IMR-90 (cell line): ENCODE measurements around the gene INTS3.
A peak's percentile ranks its signal among the peaks of the same experiment; 100 is the strongest.

Source experiments
- MAFK ChIP-seq: IDR thresholded peaks from 2 replicates; pipeline ENCODE4 v1.6.1; 2012; ENCODE audit warnings: low read depth, low read length, improper control_type of control experiment
- POLR2A ChIP-seq: IDR thresholded peaks from 2 replicates; pipeline ENCODE4 v1.6.1; 2012; ENCODE audit warnings: mild to moderate bottlenecking, low read depth, low read length
- RFX5 ChIP-seq: IDR thresholded peaks from 2 replicates; pipeline ENCODE4 v1.8.0; 2012; ENCODE audit warnings: low read depth, mild to moderate bottlenecking, low read length, moderate library complexity
- TF ChIP-seq, protein P1 (sequence below): conservative IDR thresholded peaks from 2 replicates; pipeline ENCODE4 v1.5.1; 2012; ENCODE audit warnings: mild to moderate bottlenecking, low read depth, low read length, improper control_type of control experiment
- TF ChIP-seq, protein P2 (sequence below): fragments of 150-350 bp; IDR thresholded peaks from 2 replicates; pipeline ENCODE4 v1.6.1; 2017; ENCODE audit warnings: mild to moderate bottlenecking, antibody characterized with exemption, low read length, low read depth

DNA sequence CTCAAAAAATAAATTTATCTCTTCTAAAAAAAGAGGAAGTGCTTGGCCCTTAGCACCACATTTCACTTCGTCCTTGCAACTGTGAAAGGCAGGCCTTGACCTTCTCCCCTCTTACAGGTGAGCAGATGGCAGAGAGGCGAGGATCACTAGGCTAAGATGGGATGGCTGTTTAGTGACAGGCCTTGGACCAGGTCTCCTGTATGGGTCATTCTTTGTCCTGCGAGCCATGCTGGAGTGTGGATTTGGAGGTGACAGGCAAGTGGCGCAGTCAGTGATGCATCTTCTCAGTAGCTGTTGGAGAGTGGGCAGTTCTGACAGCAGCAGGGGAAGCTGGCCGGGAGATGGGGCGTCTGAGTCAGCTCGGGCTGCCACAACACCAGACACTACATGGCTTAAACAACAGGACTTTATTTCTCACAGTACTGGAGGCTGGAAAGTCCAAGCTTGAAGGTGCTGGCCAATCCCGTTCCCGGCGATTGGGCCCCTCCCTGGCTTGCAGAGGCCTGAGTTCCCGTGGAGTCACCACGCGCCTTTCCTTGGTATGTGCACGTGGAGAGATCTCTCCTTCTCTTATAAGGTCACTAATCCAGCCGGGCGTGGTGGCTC, 63.9 kb downstream of the INTS3 start:
- TF ChIP-seq, protein P1, sequence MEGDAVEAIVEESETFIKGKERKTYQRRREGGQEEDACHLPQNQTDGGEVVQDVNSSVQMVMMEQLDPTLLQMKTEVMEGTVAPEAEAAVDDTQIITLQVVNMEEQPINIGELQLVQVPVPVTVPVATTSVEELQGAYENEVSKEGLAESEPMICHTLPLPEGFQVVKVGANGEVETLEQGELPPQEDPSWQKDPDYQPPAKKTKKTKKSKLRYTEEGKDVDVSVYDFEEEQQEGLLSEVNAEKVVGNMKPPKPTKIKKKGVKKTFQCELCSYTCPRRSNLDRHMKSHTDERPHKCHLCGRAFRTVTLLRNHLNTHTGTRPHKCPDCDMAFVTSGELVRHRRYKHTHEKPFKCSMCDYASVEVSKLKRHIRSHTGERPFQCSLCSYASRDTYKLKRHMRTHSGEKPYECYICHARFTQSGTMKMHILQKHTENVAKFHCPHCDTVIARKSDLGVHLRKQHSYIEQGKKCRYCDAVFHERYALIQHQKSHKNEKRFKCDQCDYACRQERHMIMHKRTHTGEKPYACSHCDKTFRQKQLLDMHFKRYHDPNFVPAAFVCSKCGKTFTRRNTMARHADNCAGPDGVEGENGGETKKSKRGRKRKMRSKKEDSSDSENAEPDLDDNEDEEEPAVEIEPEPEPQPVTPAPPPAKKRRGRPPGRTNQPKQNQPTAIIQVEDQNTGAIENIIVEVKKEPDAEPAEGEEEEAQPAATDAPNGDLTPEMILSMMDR: 0 out of 2 replicates have a peak, but pooled peaks have one; percentile 10
- no peak for TF ChIP-seq RFX5
- TF ChIP-seq MAFK: no peak
- TF ChIP-seq, protein P2, sequence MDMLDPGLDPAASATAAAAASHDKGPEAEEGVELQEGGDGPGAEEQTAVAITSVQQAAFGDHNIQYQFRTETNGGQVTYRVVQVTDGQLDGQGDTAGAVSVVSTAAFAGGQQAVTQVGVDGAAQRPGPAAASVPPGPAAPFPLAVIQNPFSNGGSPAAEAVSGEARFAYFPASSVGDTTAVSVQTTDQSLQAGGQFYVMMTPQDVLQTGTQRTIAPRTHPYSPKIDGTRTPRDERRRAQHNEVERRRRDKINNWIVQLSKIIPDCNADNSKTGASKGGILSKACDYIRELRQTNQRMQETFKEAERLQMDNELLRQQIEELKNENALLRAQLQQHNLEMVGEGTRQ: no peak
- no peak for TF ChIP-seq POLR2A
